Bronchial epithelial cell (primary cell): ENCODE results near the gene CTDSPL. TPM values are rescaled to one million over a fixed set of nuclear protein-coding genes. Genes with fewer than 3 reads are reported as not detected.
A peak's percentile ranks its signal among the peaks of the same experiment; 100 is the strongest.

Experiments
- DNase-seq: peaks from one replicate; pipeline ENCODE4 v3.0.0-alpha.2; 2010; ENCODE audit warnings: low read depth
- FAIRE-seq: peaks from 2 replicates; lab custom pipeline; 2011; peaks lifted over from hg19 to GRCh38; lab: Jason Lieb, UNC
- H3K27me3 ChIP-seq: 2 replicates; pipeline ENCODE4 v1.5.1; 2011; ENCODE audit warnings: low read length; ENCODE audit not compliant: control insufficient read depth, insufficient read depth
- H3K36me3 ChIP-seq: 2 replicates; pipeline ENCODE4 v1.5.1; 2011; ENCODE audit warnings: low read length; ENCODE audit not compliant: control insufficient read depth, insufficient read depth
- H3K4me3 ChIP-seq: 2 replicates; pipeline ENCODE4 v1.5.1; 2011; ENCODE audit warnings: mild to moderate bottlenecking, low read depth, low read length, control low read depth
- CTCF ChIP-seq: IDR thresholded peaks from 2 replicates; pipeline ENCODE4 v1.5.1; 2011; ENCODE audit warnings: mild to moderate bottlenecking, moderate library complexity, low read length, control low read depth, inconsistent platforms; ENCODE audit not compliant: insufficient read depth, severe bottlenecking
- total RNA-seq: library from RNA; depleted of rRNA; stranded (reverse); fragments of >200 nt; gene quantifications from 2 replicates; pipeline ENCODE4 v1.2.1, GENCODE V29; 2014

Gene CTDSPL
- total RNA-seq, 1 donor from 2014 or later = 80.6 TPM

- Histone ChIP-seq H3K4me3 (no peak overlapping the region), H3K27me3 (no peaks in the 10 kb centered on the region), H3K36me3 (no peaks in the 10 kb centered on the region)
- no peak for DNase-seq
- FAIRE-seq = no peak
- no peak for TF ChIP-seq CTCF
These were observed 10.2 kb downstream of the CTDSPL start for GRCh38 chr3:37871858-37872257.

GRCh38 chr3:37872413-37873160 lies 10.9 kb downstream of the CTDSPL start:
- peak; percentile 44 for DNase-seq
- H3K27me3 ChIP-seq = no peaks in the 10 kb centered on the region
- no peak for FAIRE-seq
- TF ChIP-seq CTCF = no peak
- H3K4me3 ChIP-seq = no peak overlapping the region
- no peaks in the 10 kb centered on the region for H3K36me3 ChIP-seq

- Histone ChIP-seq H3K36me3 (no peaks in the 10 kb centered on the region), H3K27me3 (no peaks in the 10 kb centered on the region), H3K4me3 (no peak overlapping the region)
- no peak for TF ChIP-seq CTCF
- no peak for DNase-seq
- FAIRE-seq = no peak
These were observed 14.6 kb downstream of the CTDSPL start for GRCh38 chr3:37876279-37876678.

GRCh38 chr3:37882711-37883110 lies 21.0 kb downstream of the CTDSPL start:
- no peak overlapping the region for H3K4me3 ChIP-seq
- no peak for TF ChIP-seq CTCF
- no peaks in the 10 kb centered on the region for H3K27me3 ChIP-seq
- no peak for DNase-seq
- FAIRE-seq = no peak
- peaks cover 1% of the 10 kb centered on the region for H3K36me3 ChIP-seq

- H3K4me3 ChIP-seq = no peak overlapping the region
- peaks cover 1% of the 10 kb centered on the region for H3K36me3 ChIP-seq
- no peak for FAIRE-seq
- DNase-seq = no peak
- H3K27me3 ChIP-seq = no peaks in the 10 kb centered on the region
- TF ChIP-seq CTCF = no peak
These were observed 24.1 kb downstream of the CTDSPL start for GRCh38 chr3:37885814-37886213.

GRCh38 chr3:37886395-37886794 lies 24.7 kb downstream of the CTDSPL start:
- FAIRE-seq (no peak), DNase-seq (no peak)
- no peak for TF ChIP-seq CTCF

More at GRCh38 chr3:37886395-37886794, 24.7 kb downstream of the CTDSPL start:
- Histone ChIP-seq H3K27me3 (no peaks in the 10 kb centered on the region), H3K4me3 (no peak overlapping the region), H3K36me3 (peaks cover 1% of the 10 kb centered on the region)
